Endothelial cell of umbilical vein (primary cell): ENCODE results near the gene PPP3CA.

Experiments
- EZH2 ChIP-seq: IDR thresholded peaks from 2 replicates; pipeline ENCODE4 v1.6.1; 2012; ENCODE audit warnings: borderline replicate concordance, low read depth, mild to moderate bottlenecking, moderate library complexity, low read length, inconsistent platforms; ENCODE audit not compliant: severe bottlenecking
- FOS ChIP-seq: IDR thresholded peaks from 2 replicates; pipeline ENCODE4 v1.6.1; 2011; ENCODE audit warnings: mild to moderate bottlenecking, low read length, moderate library complexity, borderline replicate concordance; ENCODE audit not compliant: insufficient read depth
- JUN ChIP-seq: IDR thresholded peaks from 2 replicates; pipeline ENCODE4 v1.6.1; 2011; ENCODE audit warnings: borderline replicate concordance, low read depth; ENCODE audit not compliant: insufficient read length, insufficient read depth
- MYC ChIP-seq: IDR thresholded peaks from one replicate; pipeline ENCODE4 v1.6.1; 2011; ENCODE audit warnings: mild to moderate bottlenecking, low read depth, low read length
- POLR2A ChIP-seq: IDR thresholded peaks from 2 replicates; pipeline ENCODE4 v1.6.1; 2012; ENCODE audit warnings: low read depth, mild to moderate bottlenecking, control low read depth, low read length
- POLR2AphosphoS5 ChIP-seq: IDR thresholded peaks from 2 replicates; pipeline ENCODE4 v1.6.1; 2012; ENCODE audit warnings: low read depth, mild to moderate bottlenecking, control low read depth, low read length, moderate library complexity; ENCODE audit not compliant: insufficient read depth
- TF ChIP-seq, protein P1 (sequence below), 2 donors: IDR thresholded peaks; 1 replicate in 1 of 2; 2 replicates in 1 of 2; pipeline ENCODE4 v1.5.1; 2011; ENCODE audit warnings: low read length in 2 of 2, mild to moderate bottlenecking in 2 of 2, moderate library complexity in 2 of 2, control low read depth in 1 of 2, inconsistent platforms in 1 of 2, low read depth in 1 of 2; ENCODE audit not compliant: insufficient read depth in 1 of 2; ENCODE audit errors: extremely low read depth in 1 of 2
- TF ChIP-seq, protein P2 (sequence below): IDR thresholded peaks from 2 replicates; pipeline ENCODE4 v1.6.1; 2011; ENCODE audit not compliant: insufficient read depth, insufficient read length

DNA sequence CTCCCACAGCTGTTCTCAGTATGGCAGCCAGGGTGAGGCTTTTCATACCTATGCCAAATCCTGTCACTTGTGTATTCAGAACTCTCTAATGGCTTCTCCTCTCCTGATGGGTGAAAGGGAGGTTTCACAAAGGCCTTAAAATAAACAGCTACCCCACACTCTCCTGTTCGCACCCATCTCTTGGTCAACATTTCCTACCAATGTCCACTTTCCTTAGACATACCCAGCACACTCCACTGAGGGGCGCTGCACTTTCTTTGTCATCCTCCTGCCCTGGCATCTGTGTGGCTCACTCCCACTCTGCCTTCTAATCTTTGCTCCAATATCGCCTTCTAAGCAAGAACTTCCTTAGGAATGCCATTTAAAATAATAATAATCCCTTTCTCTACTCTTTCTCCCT, 313.3 kb downstream of the PPP3CA start:
- TF ChIP-seq EZH2, result no peak
- TF ChIP-seq, protein P1, sequence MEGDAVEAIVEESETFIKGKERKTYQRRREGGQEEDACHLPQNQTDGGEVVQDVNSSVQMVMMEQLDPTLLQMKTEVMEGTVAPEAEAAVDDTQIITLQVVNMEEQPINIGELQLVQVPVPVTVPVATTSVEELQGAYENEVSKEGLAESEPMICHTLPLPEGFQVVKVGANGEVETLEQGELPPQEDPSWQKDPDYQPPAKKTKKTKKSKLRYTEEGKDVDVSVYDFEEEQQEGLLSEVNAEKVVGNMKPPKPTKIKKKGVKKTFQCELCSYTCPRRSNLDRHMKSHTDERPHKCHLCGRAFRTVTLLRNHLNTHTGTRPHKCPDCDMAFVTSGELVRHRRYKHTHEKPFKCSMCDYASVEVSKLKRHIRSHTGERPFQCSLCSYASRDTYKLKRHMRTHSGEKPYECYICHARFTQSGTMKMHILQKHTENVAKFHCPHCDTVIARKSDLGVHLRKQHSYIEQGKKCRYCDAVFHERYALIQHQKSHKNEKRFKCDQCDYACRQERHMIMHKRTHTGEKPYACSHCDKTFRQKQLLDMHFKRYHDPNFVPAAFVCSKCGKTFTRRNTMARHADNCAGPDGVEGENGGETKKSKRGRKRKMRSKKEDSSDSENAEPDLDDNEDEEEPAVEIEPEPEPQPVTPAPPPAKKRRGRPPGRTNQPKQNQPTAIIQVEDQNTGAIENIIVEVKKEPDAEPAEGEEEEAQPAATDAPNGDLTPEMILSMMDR (IDR thresholded peaks at IDR 0.05; ENCODE audit: extremely low read depth in 1 of 2, insufficient read depth in 1 of 2, low read depth in 1 of 2, low read length in 2 of 2), result no peak
- no peak for TF ChIP-seq POLR2A
- TF ChIP-seq, protein P2, sequence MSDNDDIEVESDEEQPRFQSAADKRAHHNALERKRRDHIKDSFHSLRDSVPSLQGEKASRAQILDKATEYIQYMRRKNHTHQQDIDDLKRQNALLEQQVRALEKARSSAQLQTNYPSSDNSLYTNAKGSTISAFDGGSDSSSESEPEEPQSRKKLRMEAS, result no peak
- no peak for TF ChIP-seq JUN
- no peak for TF ChIP-seq POLR2AphosphoS5
- TF ChIP-seq FOS, result no peak
- TF ChIP-seq MYC, result no peak
